ENCODE results near the gene ZNHIT6. TPM values are rescaled to one million over a fixed set of nuclear protein-coding genes. Genes with fewer than 3 reads are reported as not detected.

Gene ZNHIT6
- total and polyA plus RNA-seq, 2 experiments from 2014 or later = 11.1 to 17.4 TPM

GRCh38 chr1:85638412-85638811, 69.8 kb downstream of the ZNHIT6 start:
- Histone ChIP-seq H3K4me1 (ENCODE audit: low read depth) (no peaks in the 10 kb centered on the region), H3K36me3 (no peaks in the 10 kb centered on the region), H3K4me3 (no peak overlapping the region), H3K9me3 (ENCODE audit: low read depth) (peaks cover 4% of the 10 kb centered on the region), H3K27ac (no peak overlapping the region), H3K27me3 (no peaks in the 10 kb centered on the region)
- DNase-seq (ENCODE audit: low read depth in 1 of 2, low spot score in 1 of 2) = no peak
- TF ChIP-seq, protein P1, sequence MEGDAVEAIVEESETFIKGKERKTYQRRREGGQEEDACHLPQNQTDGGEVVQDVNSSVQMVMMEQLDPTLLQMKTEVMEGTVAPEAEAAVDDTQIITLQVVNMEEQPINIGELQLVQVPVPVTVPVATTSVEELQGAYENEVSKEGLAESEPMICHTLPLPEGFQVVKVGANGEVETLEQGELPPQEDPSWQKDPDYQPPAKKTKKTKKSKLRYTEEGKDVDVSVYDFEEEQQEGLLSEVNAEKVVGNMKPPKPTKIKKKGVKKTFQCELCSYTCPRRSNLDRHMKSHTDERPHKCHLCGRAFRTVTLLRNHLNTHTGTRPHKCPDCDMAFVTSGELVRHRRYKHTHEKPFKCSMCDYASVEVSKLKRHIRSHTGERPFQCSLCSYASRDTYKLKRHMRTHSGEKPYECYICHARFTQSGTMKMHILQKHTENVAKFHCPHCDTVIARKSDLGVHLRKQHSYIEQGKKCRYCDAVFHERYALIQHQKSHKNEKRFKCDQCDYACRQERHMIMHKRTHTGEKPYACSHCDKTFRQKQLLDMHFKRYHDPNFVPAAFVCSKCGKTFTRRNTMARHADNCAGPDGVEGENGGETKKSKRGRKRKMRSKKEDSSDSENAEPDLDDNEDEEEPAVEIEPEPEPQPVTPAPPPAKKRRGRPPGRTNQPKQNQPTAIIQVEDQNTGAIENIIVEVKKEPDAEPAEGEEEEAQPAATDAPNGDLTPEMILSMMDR (IDR thresholded peaks at IDR 0.05; ENCODE audit: low read depth, low read length) = no peak

GRCh38 chr1:85630493-85630892, 77.7 kb downstream of the ZNHIT6 start:
- DNase-seq (ENCODE audit: low read depth in 1 of 2, low spot score in 1 of 2) = peak in 1 of 2 donors; percentile 11
- Histone ChIP-seq H3K4me1 (ENCODE audit: low read depth) (peaks cover 9% of the 10 kb centered on the region), H3K27ac (no peak overlapping the region), H3K36me3 (no peaks in the 10 kb centered on the region), H3K9me3 (ENCODE audit: low read depth) (no peaks in the 10 kb centered on the region), H3K27me3 (no peaks in the 10 kb centered on the region), H3K4me3 (no peak overlapping the region)
- TF ChIP-seq, protein P1 (IDR thresholded peaks at IDR 0.05; ENCODE audit: low read depth, low read length) = no peak

- peaks cover 9% of the 10 kb centered on the region for H3K4me1 ChIP-seq (ENCODE audit: low read depth)
- no peaks in the 10 kb centered on the region for H3K9me3 ChIP-seq (ENCODE audit: low read depth)
- H3K27me3 ChIP-seq = no peaks in the 10 kb centered on the region
- no peak overlapping the region for H3K4me3 ChIP-seq
- no peaks in the 10 kb centered on the region for H3K36me3 ChIP-seq
- no peak overlapping the region for H3K27ac ChIP-seq
- TF ChIP-seq, protein P1 (IDR thresholded peaks at IDR 0.05; ENCODE audit: low read depth, low read length) = no peak
- no peak for DNase-seq (ENCODE audit: low read depth in 1 of 2, low spot score in 1 of 2)
Observed at GRCh38 chr1:85629532-85629920, 78.7 kb downstream of the ZNHIT6 start.

- Histone ChIP-seq H3K27ac (peak overlapping the region; percentile 52), H3K27me3 (no peaks in the 10 kb centered on the region), H3K36me3 (no peaks in the 10 kb centered on the region), H3K9me3 (ENCODE audit: low read depth) (no peaks in the 10 kb centered on the region), H3K4me1 (ENCODE audit: low read depth) (peaks cover 9% of the 10 kb centered on the region), H3K4me3 (no peak overlapping the region)
- TF ChIP-seq, protein P1 (IDR thresholded peaks at IDR 0.05; ENCODE audit: low read depth, low read length) = no peak
- peak in 1 of 2 donors; percentile 87 for DNase-seq (ENCODE audit: low read depth in 1 of 2, low spot score in 1 of 2)
Observed at GRCh38 chr1:85628791-85629531, 79.3 kb downstream of the ZNHIT6 start.

- no peaks in the 10 kb centered on the region for H3K27me3 ChIP-seq
- no peaks in the 10 kb centered on the region for H3K36me3 ChIP-seq
- H3K27ac ChIP-seq = no peak overlapping the region
- peaks cover 9% of the 10 kb centered on the region for H3K4me1 ChIP-seq (ENCODE audit: low read depth)
- no peaks in the 10 kb centered on the region for H3K9me3 ChIP-seq (ENCODE audit: low read depth)
- TF ChIP-seq, protein P1 (IDR thresholded peaks at IDR 0.05; ENCODE audit: low read depth, low read length) = no peak
- no peak for DNase-seq (ENCODE audit: low read depth in 1 of 2, low spot score in 1 of 2)
- no peak overlapping the region for H3K4me3 ChIP-seq
Observed at GRCh38 chr1:85626818-85627217, 81.4 kb downstream of the ZNHIT6 start.
